ENCODE data around the gene SLC46A3. TPM values are rescaled to one million over a fixed set of nuclear protein-coding genes. Genes with fewer than 3 reads are reported as not detected.

The SLC46A3 gene
- total RNA-seq, 1 donor from 2014 or later: 6.1 TPM

- H3K79me2 ChIP-seq (ENCODE audit: insufficient read depth, low read length): peaks cover 52% of the 10 kb centered on the region
- no peak overlapping the region for H3K4me3 ChIP-seq (ENCODE audit: insufficient read depth, low read depth, low read length)
- H3K4me2 ChIP-seq (ENCODE audit: low read length): no peak overlapping the region
- Mint-ChIP-seq H3K36me3 (ENCODE audit: low read depth, unreplicated experiment) (no peaks in the 10 kb centered on the region), H3K27me3 (ENCODE audit: low read depth, unreplicated experiment) (no peaks in the 10 kb centered on the region), H3K9me3 (ENCODE audit: unreplicated experiment) (no peaks in the 10 kb centered on the region), H3K4me1 (ENCODE audit: low read depth, unreplicated experiment) (peaks cover 17% of the 10 kb centered on the region), H3K4me3 (ENCODE audit: unreplicated experiment) (no peak overlapping the region), H3K27ac (ENCODE audit: unreplicated experiment) (no peak overlapping the region)
- H3K36me3 ChIP-seq (ENCODE audit: insufficient read depth, low read length): no peaks in the 10 kb centered on the region
- FAIRE-seq: no peak
- no peaks in the 10 kb centered on the region for H3K27me3 ChIP-seq (ENCODE audit: insufficient read depth, low read length)
- TF ChIP-seq CTCF (IDR thresholded peaks at IDR 0.05; ENCODE audit: insufficient read depth, low read depth, low read length): no peak
- no peak for TF ChIP-seq EZH2 (IDR thresholded peaks at IDR 0.05; ENCODE audit: insufficient read depth, low read length)
- peaks cover 7% of the 10 kb centered on the region for H3K4me1 ChIP-seq (ENCODE audit: insufficient read depth, low read length)
- no peak for DNase-seq (ENCODE audit: low read depth)
- H3K27ac ChIP-seq (ENCODE audit: low read depth, low read length): no peak overlapping the region
- H2AFZ ChIP-seq (ENCODE audit: low read depth, low read length): no peak overlapping the region
- no peak overlapping the region for H3K9ac ChIP-seq (ENCODE audit: low read length)
- no peaks in the 10 kb centered on the region for H3K9me3 ChIP-seq (ENCODE audit: insufficient read depth, low read depth, low read length)
- peaks cover under 1% of the 10 kb centered on the region for H4K20me1 ChIP-seq (ENCODE audit: insufficient read depth, low read length)
These were observed 64.5 kb downstream of the SLC46A3 start for GRCh38 chr13:28654276-28654675.

GRCh38 chr13:28653111-28653510 is 65.7 kb downstream of the SLC46A3 start:
- no peaks in the 10 kb centered on the region for H3K36me3 Mint-ChIP-seq (ENCODE audit: low read depth, unreplicated experiment)
- FAIRE-seq: peak; percentile 59

More at GRCh38 chr13:28653111-28653510, 65.7 kb downstream of the SLC46A3 start:
- Histone ChIP-seq H3K79me2 (ENCODE audit: insufficient read depth, low read length) (peaks cover 40% of the 10 kb centered on the region), H3K27ac (ENCODE audit: low read depth, low read length) (no peak overlapping the region), H3K9me3 (ENCODE audit: insufficient read depth, low read depth, low read length) (no peaks in the 10 kb centered on the region), H3K27me3 (ENCODE audit: insufficient read depth, low read length) (no peaks in the 10 kb centered on the region), H4K20me1 (ENCODE audit: insufficient read depth, low read length) (no peaks in the 10 kb centered on the region), H2AFZ (ENCODE audit: low read depth, low read length) (no peak overlapping the region), H3K9ac (ENCODE audit: low read length) (no peak overlapping the region), H3K4me2 (ENCODE audit: low read length) (no peak overlapping the region), H3K36me3 (ENCODE audit: insufficient read depth, low read length) (no peaks in the 10 kb centered on the region), H3K4me3 (ENCODE audit: insufficient read depth, low read depth, low read length) (no peak overlapping the region), H3K4me1 (ENCODE audit: insufficient read depth, low read length) (peaks cover 7% of the 10 kb centered on the region)
- TF ChIP-seq CTCF (IDR thresholded peaks at IDR 0.05; ENCODE audit: insufficient read depth, low read depth, low read length) (no peak), EZH2 (IDR thresholded peaks at IDR 0.05; ENCODE audit: insufficient read depth, low read length) (no peak)
- DNase-seq (ENCODE audit: low read depth): no peak
- Mint-ChIP-seq H3K27me3 (ENCODE audit: low read depth, unreplicated experiment) (no peaks in the 10 kb centered on the region), H3K4me3 (ENCODE audit: unreplicated experiment) (no peak overlapping the region), H3K4me1 (ENCODE audit: low read depth, unreplicated experiment) (peaks cover 17% of the 10 kb centered on the region), H3K27ac (ENCODE audit: unreplicated experiment) (peak overlapping the region; percentile 1), H3K9me3 (ENCODE audit: unreplicated experiment) (no peaks in the 10 kb centered on the region)
